LNCAP (cell line): ENCODE data around the gene COA8.

Experiments
- CTCF ChIP-seq: fragments of 450-650 bp; IDR thresholded peaks from 2 replicates; pipeline ENCODE4 v1.5.1; 2017; ENCODE audit warnings: mild to moderate bottlenecking

COA8 gene

GRCh38 chr14:103532216-103533136 lies 30.3 kb upstream of the COA8 start:
- TF ChIP-seq CTCF, result no peak

GRCh38 chr14:103533137-103533998 lies 29.4 kb upstream of the COA8 start:
- TF ChIP-seq CTCF, result no peak

- TF ChIP-seq CTCF, result no peak
Measured at GRCh38 chr14:103533999-103534575, 28.7 kb upstream of the COA8 start.

- no peak for TF ChIP-seq CTCF
Measured at GRCh38 chr14:103534576-103535061, 28.1 kb upstream of the COA8 start.

- no peak for TF ChIP-seq CTCF
Measured at GRCh38 chr14:103535081-103535890, 27.5 kb upstream of the COA8 start.

GRCh38 chr14:103535891-103536565 lies 26.7 kb upstream of the COA8 start:
- TF ChIP-seq CTCF, result no peak
